ENCODE measurements around the gene DNAH14.
"Not testable (repeated sequence)": the region's sequence is repeated elsewhere in the genome, so short reads cannot be mapped to it uniquely, and the experiment has no call there.

DNAH14 gene

GRCh38 chr1:225152061-225152460 lies 222.6 kb downstream of the DNAH14 start:
- DNase-seq (ENCODE audit: extremely low read depth, insufficient read length) = no peak
- Histone ChIP-seq H3K36me3 (ENCODE audit: control insufficient read depth, insufficient read depth, low read length) (no peaks in the 10 kb centered on the region), H3K27me3 (replicated peaks; ENCODE audit: control insufficient read depth, insufficient read depth, low read length) (no peaks in the 10 kb centered on the region), H3K4me3 (replicated peaks; ENCODE audit: low read depth, low read length) (no peak overlapping the region)
- no peak for TF ChIP-seq CTCF (IDR thresholded peaks at IDR 0.05; ENCODE audit: insufficient read depth, low read length, poor library complexity, severe bottlenecking)

DNA sequence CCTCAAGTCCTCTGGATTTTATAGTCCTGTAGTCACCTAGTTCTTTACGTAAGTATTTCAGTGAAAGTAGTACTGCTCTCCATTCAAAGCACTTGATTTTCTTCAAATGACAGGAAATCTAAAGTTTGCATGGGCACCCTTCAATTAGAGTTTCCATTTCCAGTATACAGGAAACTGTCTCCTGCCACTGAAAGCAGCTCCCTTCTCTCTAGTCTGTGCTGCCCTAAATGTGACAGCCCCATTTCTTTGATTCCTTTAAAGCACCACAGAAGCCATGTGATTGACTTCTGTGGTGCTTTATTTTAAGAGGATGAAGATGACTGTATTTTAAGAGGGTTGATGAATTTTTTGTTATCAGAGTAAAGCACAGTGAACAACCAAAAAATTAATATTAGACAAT lies 226.1 kb downstream of the DNAH14 start:
- no peaks in the 10 kb centered on the region for H3K27me3 ChIP-seq (replicated peaks; ENCODE audit: control insufficient read depth, insufficient read depth, low read length)
- no peaks in the 10 kb centered on the region for H3K36me3 ChIP-seq (ENCODE audit: control insufficient read depth, insufficient read depth, low read length)
- DNase-seq (ENCODE audit: extremely low read depth, insufficient read length) = no peak
- no peak overlapping the region for H3K4me3 ChIP-seq (replicated peaks; ENCODE audit: low read depth, low read length)
- TF ChIP-seq CTCF (IDR thresholded peaks at IDR 0.05; ENCODE audit: insufficient read depth, low read length, poor library complexity, severe bottlenecking) = no peak

DNA sequence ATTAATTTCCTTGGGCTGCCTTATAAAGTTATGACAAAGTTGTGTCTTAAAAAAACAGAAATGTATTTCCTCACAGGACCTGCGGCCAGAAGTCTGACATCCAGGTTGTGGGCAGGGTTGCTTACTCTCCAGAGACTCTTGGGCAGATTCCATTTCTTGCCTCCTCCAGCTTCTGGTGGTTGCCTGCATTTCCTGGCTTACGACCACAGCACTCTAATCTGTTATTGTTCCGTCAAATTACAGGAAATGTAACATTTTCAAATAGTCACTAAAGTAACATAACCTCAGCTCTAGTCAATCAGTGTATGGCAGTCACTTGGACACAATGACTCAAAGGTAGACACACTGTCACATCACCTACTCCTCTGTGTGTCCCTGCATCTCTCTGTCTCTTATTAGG lies 226.8 kb downstream of the DNAH14 start:
- TF ChIP-seq CTCF (IDR thresholded peaks at IDR 0.05; ENCODE audit: insufficient read depth, low read length, poor library complexity, severe bottlenecking) = no peak
- DNase-seq (ENCODE audit: extremely low read depth, insufficient read length) = no peak
- H3K27me3 ChIP-seq (replicated peaks; ENCODE audit: control insufficient read depth, insufficient read depth, low read length) = no peaks in the 10 kb centered on the region
- H3K4me3 ChIP-seq (replicated peaks; ENCODE audit: low read depth, low read length) = no peak overlapping the region
- H3K36me3 ChIP-seq (ENCODE audit: control insufficient read depth, insufficient read depth, low read length) = no peaks in the 10 kb centered on the region

GRCh38 chr1:225158291-225158690 lies 228.8 kb downstream of the DNAH14 start:
- no peak overlapping the region for H3K4me3 ChIP-seq (replicated peaks; ENCODE audit: low read depth, low read length)
- no peak for DNase-seq (ENCODE audit: extremely low read depth, insufficient read length)
- no peaks in the 10 kb centered on the region for H3K27me3 ChIP-seq (replicated peaks; ENCODE audit: control insufficient read depth, insufficient read depth, low read length)
- no peaks in the 10 kb centered on the region for H3K36me3 ChIP-seq (ENCODE audit: control insufficient read depth, insufficient read depth, low read length)
- no peak for TF ChIP-seq CTCF (IDR thresholded peaks at IDR 0.05; ENCODE audit: insufficient read depth, low read length, poor library complexity, severe bottlenecking)

GRCh38 chr1:225159793-225160192 lies 230.3 kb downstream of the DNAH14 start:
- H3K36me3 ChIP-seq (ENCODE audit: control insufficient read depth, insufficient read depth, low read length) = no peaks in the 10 kb centered on the region
- H3K4me3 ChIP-seq (replicated peaks; ENCODE audit: low read depth, low read length) = no peak overlapping the region
- no peak for TF ChIP-seq CTCF (IDR thresholded peaks at IDR 0.05; ENCODE audit: insufficient read depth, low read length, poor library complexity, severe bottlenecking)
- no peaks in the 10 kb centered on the region for H3K27me3 ChIP-seq (replicated peaks; ENCODE audit: control insufficient read depth, insufficient read depth, low read length)
- DNase-seq (ENCODE audit: extremely low read depth, insufficient read length) = no peak

DNA sequence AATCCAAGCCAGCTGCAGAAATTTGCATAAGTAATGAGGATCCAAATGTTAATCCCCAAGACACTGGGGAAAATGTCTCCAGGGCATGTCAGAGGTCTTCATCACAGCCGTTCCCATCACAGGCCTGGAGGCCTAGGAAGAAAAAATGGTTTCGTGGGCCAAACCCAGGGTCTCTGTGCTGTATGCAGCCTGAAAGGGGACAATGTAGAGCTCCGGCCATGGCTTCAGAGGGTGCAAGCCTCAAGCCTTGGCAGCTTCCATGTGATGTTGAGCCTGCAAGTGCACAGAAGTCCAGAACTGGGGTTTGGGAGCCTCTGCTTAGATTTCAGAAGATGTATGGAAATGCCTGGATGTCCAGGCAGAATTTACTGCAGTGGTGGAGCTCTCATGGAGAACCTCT lies 247.9 kb downstream of the DNAH14 start:
- H3K36me3 ChIP-seq (ENCODE audit: control insufficient read depth, insufficient read depth, low read length); H3K4me3 ChIP-seq (replicated peaks; ENCODE audit: low read depth, low read length): not testable (repeated sequence)

More for the DNA sequence above, 247.9 kb downstream of the DNAH14 start:
- not testable (repeated sequence) for H3K27me3 ChIP-seq (replicated peaks; ENCODE audit: control insufficient read depth, insufficient read depth, low read length); DNase-seq (ENCODE audit: extremely low read depth, insufficient read length)
